Activated T-cell treated with anti-CD3 and anti-CD28 coated beads for 4 hours (primary cell): ENCODE measurements around the gene LAIR1.
"Not testable (repeated sequence)": the region's sequence is repeated elsewhere in the genome, so short reads cannot be mapped to it uniquely, and the experiment has no call there.

Experiments
- DNase-seq: peaks from one replicate; pipeline ENCODE4 v3.0.0-alpha.2; 2020

LAIR1 gene, protein sequence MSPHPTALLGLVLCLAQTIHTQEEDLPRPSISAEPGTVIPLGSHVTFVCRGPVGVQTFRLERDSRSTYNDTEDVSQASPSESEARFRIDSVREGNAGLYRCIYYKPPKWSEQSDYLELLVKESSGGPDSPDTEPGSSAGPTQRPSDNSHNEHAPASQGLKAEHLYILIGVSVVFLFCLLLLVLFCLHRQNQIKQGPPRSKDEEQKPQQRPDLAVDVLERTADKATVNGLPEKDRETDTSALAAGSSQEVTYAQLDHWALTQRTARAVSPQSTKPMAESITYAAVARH

DNA sequence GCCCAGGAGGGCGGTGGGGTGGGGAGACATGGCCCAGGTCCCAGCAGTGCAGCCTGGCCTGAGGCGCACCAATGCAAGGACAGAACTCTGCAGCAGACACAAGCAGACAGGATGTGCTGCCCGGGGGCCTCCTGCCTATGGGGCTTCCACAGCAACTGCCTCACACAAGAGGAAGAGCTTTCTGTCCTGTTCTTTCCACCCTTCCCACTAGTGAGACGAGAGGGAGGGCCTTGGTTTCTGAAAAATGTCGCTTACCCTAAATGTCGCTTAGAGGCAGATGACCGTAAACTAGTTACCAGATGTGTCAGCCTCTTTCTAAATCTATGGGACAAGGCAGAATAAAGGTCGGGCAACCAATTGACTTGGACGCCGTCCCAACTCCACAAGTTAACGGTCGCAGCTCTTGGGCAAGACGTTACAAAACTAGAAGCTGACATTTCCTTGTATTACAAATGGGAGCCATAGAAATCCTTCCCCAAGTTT is at the start of gene LAIR1:
TSS of gene LAIR1 (minus strand) at position 157 of the 483 bp plus-strand sequence. CDS start at position 30, 127 bp downstream.
- DNase-seq = peak; percentile 25

DNA sequence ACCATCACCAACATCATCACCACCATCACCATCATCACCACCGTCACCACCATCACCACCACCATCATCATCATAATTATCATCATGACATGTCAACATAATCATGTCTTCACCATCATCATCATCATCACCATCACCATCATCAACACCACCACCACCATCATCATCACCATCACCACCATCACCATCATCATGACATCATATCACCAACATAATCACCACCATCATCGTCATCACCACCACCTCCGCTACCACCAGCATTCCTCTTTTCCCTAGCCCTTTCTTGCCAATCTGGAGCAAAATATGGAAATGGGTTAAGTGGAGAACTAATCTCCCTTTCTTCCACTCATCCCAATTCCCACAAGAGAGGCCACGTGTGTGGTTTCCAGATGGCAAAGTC is 49.4 kb upstream of the LAIR1 start:
- no peak for DNase-seq

DNA sequence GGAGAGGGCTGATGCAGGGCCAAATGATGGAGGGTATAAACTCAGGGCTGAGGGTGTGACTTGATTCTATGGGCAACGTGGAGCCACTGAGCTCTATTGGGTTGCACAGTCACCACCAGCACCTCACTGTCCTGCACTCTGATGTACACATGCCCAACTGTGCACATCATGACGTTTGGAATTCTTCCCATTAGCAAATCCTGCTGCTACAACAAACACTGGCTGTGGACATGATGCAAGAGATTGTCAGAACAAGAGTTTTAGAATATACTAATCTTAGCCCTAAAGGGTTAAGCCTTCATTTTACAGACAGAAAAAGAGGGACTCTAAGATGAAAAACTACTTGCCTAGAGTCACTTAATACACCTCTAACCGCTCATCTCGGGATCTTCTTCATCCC is 48.1 kb upstream of the LAIR1 start:
- no peak for DNase-seq

DNA sequence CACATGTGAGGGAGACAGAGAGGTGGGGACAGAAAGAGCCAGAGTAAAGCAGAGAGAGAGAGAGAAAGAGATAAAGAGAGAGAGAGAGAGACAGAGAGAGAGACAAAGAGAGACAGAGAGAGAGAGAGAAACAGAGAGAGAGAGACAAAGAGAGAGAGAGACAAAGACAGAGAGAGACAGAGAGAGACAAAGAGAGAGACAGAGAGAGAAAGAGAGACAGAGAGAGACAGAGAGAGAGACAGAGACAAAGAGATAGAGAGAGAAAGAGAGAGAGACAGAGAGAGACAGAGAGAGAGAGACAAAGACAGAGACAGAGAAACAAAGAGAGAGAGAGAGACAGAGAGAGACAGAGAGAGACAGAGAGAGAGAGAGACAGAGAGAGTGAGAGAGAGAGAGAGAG is 46.3 kb upstream of the LAIR1 start:
- DNase-seq = no peak

DNA sequence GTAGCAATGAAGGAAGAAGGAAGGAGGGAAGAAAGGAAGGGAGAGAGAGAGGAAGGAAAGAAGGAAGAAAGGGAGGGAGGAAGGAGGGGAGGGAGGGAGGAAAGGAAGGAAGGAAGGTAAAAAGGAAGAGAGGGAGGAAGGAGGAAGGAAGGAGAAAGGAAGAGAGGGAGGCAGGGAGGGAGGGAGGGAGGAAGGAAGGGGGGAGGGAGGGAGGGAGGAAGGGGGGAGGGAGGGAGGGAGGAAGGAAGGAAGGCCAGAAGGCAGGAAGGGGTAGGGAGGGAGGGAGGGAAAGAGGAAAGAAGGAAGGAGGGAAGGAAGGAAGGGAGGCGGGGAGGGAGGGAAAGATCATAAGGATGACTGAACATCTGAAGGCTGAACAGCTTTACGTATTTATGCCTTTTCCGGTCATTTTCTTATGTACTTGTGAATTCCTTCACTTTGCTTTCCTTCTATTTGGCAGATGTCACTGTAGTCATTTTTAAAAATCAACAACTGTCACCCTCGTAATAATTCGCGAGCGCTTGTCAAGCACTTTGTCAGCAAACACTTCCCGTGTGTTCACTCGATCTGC is 43.8 kb upstream of the LAIR1 start:
- DNase-seq = no peak

DNA sequence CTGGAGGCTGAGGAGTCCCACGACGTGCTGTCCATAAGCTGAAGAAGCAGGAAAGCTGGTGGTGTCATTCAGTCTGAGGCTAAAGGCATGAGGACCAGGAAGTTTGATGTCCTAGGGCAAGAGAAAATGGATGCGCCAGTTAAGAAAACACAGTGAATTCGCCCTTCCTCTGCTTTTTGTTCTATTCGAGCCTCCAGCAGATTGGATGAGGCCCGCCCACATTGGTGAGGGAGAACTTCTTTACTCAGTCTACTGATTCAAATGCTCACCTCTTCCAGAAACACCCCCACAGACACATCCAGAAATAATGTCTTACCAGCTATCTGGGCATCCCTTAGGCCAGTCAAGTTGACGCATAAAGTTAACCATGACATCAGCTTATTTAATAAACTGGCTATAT is 43.0 kb upstream of the LAIR1 start:
- no peak for DNase-seq

DNA sequence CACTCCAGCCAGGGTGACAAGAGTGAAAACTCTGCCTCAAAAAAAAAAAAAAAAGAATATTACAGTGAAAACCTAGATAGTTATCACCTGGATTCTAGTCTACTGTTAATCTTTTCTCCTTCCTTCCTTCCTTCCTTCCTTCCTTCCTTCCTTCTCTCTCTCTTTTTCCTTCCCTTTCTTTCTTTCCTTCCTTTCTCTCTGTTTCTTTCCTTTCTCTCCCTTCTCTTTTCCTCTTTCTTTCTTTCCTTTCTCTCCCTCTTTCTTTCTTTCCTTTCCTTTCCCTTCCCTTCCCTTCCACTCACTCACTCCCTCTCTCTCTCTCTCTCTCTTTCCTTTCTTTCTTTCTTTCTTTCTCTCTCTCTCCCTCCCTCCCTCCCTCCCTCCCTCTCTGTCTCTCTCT is 40.9 kb upstream of the LAIR1 start:
- no peak for DNase-seq

DNA sequence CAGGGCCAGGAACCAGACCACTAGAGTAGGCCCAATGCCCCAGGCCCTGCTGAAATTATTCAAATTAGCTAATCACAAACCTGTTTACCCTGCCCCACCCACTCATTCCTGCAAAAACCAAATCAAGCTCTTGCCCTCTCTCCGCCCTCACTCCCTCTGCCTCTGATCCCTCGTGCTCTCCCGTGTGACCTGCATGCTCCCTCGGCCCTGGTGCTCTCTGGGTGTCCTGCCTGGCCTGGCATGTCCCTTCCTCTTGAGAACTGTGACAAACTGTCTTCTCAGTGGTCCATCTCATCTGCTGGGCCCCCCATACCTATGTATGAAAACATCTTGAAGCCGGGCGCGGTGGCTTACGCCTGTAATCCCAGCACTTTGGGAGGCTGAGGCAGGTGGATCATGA is 38.3 kb upstream of the LAIR1 start:
- no peak for DNase-seq

DNA sequence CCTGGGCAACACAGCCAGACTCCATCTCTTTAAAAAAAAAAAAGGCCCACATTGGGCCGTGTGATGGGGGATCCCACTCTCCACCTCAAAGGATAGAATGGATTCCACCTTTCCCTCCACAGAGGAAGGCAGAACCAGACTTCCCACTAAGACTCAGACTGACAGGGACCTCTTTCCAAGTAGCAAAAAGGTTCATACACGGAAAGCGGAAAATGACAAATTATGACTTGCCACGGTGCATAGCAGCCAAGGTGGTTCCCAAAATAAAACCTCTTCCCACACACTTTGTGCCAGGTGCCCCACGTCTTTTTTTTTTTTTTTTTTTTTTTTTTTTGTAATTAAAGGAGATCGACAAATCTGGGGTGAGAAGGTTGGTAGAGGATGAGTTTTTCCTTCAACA is 36.2 kb upstream of the LAIR1 start:
- DNase-seq = no peak

DNA sequence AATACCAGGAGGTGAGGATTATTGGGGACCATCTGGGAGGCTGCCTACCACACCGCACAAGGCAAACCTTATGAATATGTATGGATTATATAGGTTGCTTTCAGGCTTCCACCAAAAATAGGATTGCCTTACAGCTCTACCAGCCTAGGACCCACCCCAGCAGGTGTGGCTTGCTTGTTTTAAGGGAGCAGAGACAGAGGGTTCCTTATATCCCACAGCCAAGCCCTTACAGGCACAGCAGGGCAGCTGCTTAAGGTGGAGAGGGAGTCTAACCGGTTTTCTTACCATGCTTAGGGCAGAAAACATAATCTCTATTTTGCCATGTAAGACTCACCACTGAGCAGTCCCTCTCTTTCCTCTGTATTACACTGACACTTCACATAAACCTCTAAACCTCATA is 34.5 kb upstream of the LAIR1 start:
- DNase-seq = no peak

DNA sequence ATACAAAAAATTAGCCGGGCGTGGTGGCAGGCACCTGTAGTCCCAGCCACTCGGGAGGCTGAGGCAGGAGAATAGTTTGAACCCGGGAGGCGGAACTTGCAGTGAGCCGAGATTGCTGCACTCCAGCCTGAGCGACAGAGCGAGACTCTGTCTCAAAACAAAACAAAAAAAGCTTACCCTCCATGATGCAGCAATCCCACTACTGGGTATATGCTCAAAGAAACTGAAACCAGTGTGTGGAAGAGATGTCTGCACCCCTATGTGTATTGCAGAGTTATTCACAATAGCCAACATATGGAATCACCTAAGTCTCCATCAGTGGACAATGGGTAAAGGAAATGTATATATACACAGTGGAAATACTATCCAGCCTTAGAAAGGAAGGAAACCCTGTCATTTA is 31.0 kb upstream of the LAIR1 start:
- no peak for DNase-seq

DNA sequence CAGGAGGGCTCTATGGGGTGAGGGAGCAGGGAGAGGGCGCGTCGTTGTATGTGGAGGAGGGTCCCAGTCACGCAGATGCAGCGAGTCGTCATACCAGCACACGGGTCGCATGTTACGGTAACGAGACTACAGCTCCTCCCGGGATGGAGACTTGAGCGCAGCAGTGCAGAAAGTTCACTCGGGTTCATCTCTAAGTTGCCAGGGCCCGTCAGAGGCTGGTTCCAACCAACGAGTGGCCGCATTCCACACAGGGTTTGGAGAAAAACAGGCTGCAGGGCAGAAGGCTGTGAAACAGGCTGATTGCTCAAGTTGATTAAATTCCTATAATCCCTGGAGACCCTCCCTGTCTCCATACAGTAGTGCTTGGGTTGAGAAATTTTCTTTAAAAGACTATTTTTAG is 28.6 kb upstream of the LAIR1 start:
- DNase-seq = no peak

DNA sequence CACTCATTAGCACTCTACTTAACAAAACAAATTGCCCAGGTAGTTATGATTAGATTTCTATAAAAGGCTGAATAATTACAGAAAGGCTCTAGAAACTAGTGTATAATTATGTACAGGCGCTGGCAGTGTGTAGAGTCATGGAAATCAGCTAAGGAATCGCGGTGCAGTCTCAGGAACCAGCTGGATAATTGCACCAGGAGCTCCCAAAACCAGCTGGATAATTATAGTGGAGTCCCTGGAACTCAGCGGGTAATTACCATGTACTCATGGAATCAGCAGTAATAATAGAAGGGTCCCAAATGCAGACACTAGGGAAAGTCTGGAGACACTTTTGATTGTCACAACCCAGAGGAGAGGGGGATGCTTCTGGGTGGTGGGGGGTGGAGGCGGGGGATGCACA is 27.4 kb upstream of the LAIR1 start:
- no peak for DNase-seq

DNA sequence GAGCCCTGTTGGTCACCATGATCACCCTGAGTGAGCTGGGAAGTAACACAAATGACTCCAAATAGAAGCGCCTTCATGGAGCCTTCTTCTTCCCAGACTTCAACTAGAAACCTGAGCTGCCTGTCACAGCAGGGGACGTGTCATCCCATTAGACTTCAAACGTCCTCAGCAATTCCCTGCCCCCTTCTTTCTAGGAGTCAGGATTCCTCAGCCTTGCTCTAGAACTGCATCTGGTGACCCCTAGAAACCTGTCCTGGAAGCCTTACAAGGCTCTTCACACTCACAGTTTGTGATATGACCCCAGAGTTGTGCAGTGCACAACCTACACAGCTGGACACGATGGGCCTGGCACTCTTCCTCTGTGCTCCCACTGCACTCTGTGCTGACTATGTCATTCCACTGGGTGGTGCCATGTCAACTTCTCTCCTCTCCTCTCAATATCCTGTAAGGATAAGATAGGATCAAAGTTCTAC is 26.9 kb upstream of the LAIR1 start:
- DNase-seq = no peak

DNA sequence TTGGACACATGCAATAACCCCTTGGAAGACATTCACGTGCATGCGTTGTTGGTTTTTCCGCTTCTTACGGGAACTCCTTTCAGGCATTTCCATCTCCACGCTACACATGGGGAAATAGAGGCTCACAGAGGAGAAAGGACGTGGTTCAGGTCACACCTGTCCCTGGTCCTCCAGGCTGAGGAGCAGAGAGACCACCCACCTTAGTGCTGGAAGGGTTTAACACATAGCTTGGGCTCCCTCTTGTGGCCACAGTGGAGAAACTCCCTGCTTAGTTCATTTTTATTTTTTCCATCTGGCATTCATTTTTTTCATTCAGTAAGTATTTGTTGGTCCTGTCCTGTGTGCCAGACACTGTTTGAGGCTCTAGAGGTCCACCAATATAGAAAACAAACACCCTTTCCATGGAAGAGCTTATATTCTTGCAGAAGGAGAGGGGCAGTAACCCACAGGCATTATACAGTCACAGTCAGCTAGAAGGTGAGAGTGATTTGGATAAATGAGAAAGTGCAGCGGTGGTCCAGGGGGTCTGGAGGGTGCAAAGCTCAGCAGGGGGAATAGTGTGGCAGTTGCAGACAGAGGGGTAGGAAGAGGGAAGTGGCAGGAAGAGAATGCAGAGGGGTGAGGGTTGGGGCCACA is 26.3 kb upstream of the LAIR1 start:
- DNase-seq = peak; percentile 63

DNA sequence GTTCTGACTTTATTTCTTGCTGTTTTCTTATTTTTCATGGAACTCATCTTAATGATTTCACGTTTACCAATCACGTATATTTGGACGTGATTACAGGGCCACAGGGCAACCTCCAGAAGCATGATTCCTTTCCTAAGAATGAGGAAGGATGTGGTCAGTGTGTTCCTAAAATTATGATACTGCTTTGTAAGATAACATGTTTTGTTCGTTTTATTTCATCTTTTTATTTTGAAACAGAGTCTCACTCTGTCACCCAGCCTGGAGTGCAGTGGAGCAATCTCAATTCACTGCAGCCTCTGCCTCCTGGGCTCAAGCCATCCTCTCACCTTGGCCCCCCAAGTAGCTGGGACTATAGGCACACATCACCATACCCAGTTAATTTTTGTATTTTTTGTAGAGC is 24.8 kb upstream of the LAIR1 start:
- no peak for DNase-seq

DNA sequence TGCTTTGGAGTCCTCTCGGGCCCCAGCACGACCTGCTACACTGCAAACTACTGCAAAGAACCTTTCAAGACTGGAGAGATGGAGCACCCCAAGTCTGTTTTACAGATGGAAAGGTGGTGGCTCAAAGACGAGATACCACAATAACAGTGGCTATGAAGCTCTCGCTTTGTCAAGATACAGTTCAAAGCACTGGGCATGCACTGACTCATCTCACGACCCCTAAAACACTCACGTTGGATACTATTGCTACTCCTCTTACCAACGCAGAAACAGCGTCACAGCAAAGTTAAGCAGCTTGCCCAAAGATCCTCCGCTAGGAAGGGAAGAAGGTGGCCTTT is 24.0 kb upstream of the LAIR1 start:
- DNase-seq = no peak

DNA sequence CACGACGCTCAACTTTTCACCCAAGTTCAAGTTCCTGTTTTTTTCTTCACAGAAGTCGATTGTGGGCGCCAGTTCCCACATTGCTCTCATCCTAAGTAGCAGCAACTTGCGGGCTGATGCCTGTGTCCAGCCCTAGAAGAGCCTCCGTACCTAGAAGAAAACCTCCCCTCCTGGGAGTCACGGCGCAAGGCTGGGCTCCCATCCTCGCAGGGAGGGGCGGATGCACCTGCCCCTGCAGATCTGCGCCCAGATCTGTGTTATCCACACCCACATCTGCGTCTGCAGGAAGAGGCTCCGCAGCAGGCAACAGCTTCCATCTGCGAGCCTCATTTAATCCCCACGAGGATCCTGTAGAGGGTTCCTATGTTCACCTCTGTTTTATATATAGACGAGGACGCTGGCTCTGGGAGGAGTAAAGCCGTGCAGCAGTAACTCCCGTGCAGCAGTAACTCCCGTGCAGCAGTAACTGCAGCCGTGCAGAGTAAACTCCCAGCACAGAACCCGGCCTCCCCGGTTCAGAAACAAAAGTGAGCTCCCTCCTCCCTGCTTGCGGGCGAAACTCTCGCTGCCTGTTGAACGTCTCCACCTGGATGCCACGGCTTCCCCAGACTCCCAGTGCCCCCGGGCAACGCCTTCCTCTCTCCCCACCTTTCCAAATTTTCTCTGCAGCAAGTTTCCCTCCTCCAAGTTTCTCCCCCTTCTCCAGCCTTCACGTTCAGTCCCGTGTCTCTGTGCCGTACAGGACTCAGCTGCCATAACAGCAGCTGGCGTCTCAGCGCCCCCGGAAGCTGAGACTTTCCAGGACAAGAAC is 23.5 kb upstream of the LAIR1 start:
- no peak for DNase-seq

DNA sequence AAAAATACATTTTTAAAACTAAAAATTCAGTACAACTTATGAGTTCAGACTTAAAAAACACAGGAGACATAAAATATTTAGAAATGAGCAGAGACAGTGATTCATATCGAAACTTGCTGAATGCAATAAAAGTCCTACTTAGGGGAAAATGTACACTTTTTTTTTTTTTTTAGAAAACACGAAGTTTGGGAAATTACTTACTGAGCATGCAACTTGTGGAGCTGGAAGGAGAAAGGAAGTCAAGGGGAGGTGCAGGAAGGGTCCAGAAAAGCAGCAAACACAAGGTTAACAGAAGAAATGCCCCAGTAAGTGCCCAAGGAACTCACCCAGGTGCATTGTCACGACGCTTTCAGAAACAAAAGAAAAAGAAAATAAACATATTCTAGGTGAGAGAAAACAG is 18.6 kb upstream of the LAIR1 start:
- DNase-seq = no peak

DNA sequence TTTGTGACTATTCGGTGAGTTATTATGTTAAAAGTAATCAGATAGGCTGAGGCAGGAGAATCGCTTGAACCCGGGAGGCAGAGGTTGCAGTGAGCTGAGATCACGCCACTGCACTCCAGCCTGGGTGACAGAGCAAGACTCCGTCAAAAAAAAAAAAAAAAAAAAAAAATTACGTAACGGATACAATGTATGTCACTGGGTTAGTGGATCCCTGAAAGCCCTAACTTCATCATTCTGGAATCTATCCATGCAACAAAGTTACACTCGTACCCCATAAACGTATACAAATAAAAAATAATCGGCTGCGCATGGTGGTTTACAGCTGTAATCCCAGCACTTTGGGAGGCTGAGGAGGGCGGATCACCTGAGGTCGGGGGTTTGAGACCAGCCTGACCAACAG is 17.3 kb upstream of the LAIR1 start:
- not testable (repeated sequence) for DNase-seq

DNA sequence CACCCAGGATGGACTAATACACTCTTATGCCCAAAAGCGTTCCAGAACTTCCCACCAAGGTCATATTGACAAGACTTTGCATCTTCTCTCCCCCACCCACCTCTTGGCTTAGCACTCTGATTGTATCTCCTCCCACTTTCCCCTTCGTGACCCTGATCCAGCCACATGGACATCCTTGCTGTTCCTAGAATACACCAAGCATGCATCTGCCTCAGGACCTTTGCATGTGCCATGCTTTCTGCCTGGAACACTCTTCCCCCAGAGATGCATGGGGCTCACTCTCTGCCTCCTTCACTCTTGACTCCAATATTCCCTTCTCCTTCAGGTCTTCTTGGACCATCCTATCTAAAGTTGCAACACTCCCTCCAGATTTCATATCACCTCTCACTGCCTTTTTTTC is 16.2 kb upstream of the LAIR1 start:
- DNase-seq = no peak

DNA sequence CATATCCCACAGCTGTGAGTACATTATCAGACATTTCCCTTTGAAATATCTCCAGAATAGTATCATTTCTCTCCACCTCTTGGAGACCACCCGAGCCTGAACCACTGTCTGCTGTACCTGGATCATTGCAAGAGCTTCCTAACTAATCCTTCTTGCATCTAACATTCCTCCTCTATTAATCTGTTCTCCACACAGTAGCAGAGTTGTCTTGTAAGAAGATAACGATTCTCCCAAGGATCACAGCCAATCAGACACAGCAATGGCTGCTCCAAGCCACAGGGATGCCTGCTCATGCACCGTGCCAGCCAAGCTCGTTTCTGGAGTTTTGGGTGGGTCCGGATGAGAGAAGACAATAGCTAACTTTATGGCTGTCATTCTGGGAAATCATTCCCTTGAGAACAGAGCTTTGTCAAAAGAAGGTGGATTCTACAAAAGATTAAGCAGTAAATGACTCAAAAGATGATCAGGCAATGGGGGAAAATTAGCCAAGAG is 14.5 kb upstream of the LAIR1 start:
- no peak for DNase-seq

DNA sequence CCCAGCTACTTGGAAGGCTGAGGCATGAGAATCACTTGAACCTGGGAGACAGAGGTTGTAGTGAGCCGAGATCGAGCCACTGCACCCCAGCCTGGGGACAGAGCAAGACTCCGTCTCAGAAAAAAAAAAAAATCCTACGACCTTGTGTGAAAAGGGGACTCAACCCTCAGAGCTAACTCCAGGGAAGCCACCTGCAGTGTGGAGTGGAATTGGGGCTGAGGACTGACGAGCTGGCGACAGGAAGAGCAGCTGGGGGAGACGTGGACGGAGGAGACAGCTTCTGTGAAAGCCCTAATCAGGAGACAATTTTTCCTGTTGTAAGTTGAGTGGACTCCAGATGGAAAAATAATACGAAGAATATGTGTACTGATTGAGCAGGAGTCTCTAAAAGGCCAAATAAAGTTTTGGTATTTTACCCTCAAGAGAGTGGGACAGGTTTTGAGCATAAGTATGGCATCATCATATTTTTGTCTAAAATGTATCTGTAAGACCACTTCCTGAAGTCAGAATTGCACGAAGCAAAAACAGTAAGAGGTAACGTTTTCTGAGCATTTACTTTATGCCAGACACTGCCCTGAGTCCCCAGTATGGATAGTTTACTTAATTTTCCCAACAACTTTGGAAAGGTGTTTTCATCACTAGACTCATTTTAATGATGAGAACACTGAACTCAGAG is 12.0 kb upstream of the LAIR1 start:
- no peak for DNase-seq
